HepG2 (cell line): ENCODE measurements around the gene LCE3C. TPM values are rescaled to one million over a fixed set of nuclear protein-coding genes. Genes with fewer than 3 reads are reported as not detected.

Experiments used
- ATAC-seq: fragments of 200-7000 bp; cut with Tn5 transposase; 3 replicates; pipeline ENCODE4 v1.9.1; 2020; ENCODE audit warnings: mild to moderate bottlenecking, moderate library complexity
- BruUV-seq: library from RNA; stranded (reverse); fragments of 400-500 nt; replicated peaks from 2 replicates; lab custom pipeline; 2021; lab: Mats Ljungman, UMichigan
- CTCF ChIA-PET: fragments of 300-600 bp; formaldehyde crosslinking; extraction: SDS; loops from one replicate; lab custom pipeline; 2021; ENCODE audit warnings: low total read pairs, inconsistent platforms, low intra/inter-chr PET ratio; lab: Yijun Ruan, JAX
- POLR2A ChIA-PET: fragments of 350-600 bp; sonication (Branson Sonifier 250); formaldehyde crosslinking; loops from one replicate; lab custom pipeline; 2020; ENCODE audit warnings: antibody characterized with exemption, inconsistent platforms; lab: Yijun Ruan, JAX
- DNase-seq: peaks from one replicate; pipeline ENCODE4 v3.0.0-alpha.2; 2015; ENCODE audit warnings: low spot score
- FAIRE-seq: peaks from 3 replicates; lab custom pipeline; 2011; peaks lifted over from hg19 to GRCh38; lab: Jason Lieb, UNC
- H2AFZ ChIP-seq: one replicate; pipeline ENCODE4 v1.6.1; 2011; ENCODE audit warnings: low read length, inconsistent platforms
- H3K27ac ChIP-seq: fragments of 300-600 bp; 3 replicates; pipeline ENCODE4 v1.8.0; 2011; ENCODE audit warnings: mixed run types, mild to moderate bottlenecking, mixed read lengths, low read length, inconsistent platforms; ENCODE audit not compliant: insufficient read depth; ENCODE audit errors: extremely low read length
- H3K27me3 ChIP-seq, 2 experiments: fragments of 200-600 bp in 1 of 2; 2 replicates in 1 of 2; 3 replicates in 1 of 2; pipeline versions ENCODE4 v1.6.0 to v1.8.0; 2011; ENCODE audit warnings: low read length in 2 of 2, mild to moderate bottlenecking in 2 of 2, moderate library complexity in 2 of 2, inconsistent platforms in 1 of 2; ENCODE audit not compliant: insufficient read depth in 2 of 2, control insufficient read depth in 1 of 2
- H3K36me3 ChIP-seq, 2 experiments: fragments of 200-600 bp in 1 of 2; replicated peaks in 1 of 2; 2 replicates in 1 of 2; 3 replicates in 1 of 2; pipeline versions ENCODE4 v1.5.1 to v1.8.0; 2011; ENCODE audit warnings: low read length in 2 of 2, inconsistent platforms in 1 of 2; ENCODE audit not compliant: insufficient read depth in 2 of 2, control insufficient read depth in 1 of 2
- H3K4me1 ChIP-seq: 2 replicates; pipeline ENCODE4 v1.5.1; 2012; ENCODE audit warnings: low read length, inconsistent platforms; ENCODE audit not compliant: insufficient read depth
- H3K4me2 ChIP-seq: 2 replicates; pipeline ENCODE4 v1.6.0; 2011; ENCODE audit warnings: low read depth, low read length, inconsistent platforms
- H3K4me3 ChIP-seq, 3 experiments: fragments of 200-600 bp in 1 of 3; sonication (generic), shearing (Covaris generic) in 1 of 3; replicated peaks in 1 of 3; 2 replicates each; pipeline ENCODE4 v1.5.1; 2011 to 2016; ENCODE audit warnings: low read length in 3 of 3, inconsistent platforms in 2 of 3, low read depth in 2 of 3, mild to moderate bottlenecking in 2 of 3, control low read depth in 1 of 3, mixed read lengths in 1 of 3; ENCODE audit not compliant: insufficient read depth in 1 of 3
- H3K79me2 ChIP-seq: one replicate; pipeline ENCODE4 v1.6.1; 2011; ENCODE audit warnings: low read length, inconsistent platforms; ENCODE audit not compliant: insufficient read depth
- H3K9ac ChIP-seq: 2 replicates; pipeline ENCODE4 v1.6.0; 2011; ENCODE audit warnings: mild to moderate bottlenecking, low read depth, low read length, inconsistent platforms; ENCODE audit not compliant: insufficient read depth
- H3K9me3 ChIP-seq: 2 replicates; pipeline ENCODE4 v1.5.1; 2012; ENCODE audit warnings: mild to moderate bottlenecking, low read length
- H4K20me1 ChIP-seq: 2 replicates; pipeline ENCODE4 v1.6.0; 2011; ENCODE audit warnings: inconsistent platforms, mild to moderate bottlenecking, low read length, moderate library complexity; ENCODE audit not compliant: insufficient read depth
- ELF4 ChIP-seq: sonication (generic); formaldehyde crosslinking; IDR thresholded peaks from 2 replicates; pipeline ENCODE4 v1.5.0; 2020; ENCODE audit warnings: missing genetic modification reagents, mild to moderate bottlenecking, moderate library complexity, borderline replicate concordance
- IKZF4 ChIP-seq: sonication (generic); formaldehyde crosslinking; IDR thresholded peaks from 2 replicates; pipeline ENCODE4 v1.5.1; 2020; ENCODE audit warnings: borderline replicate concordance, mild to moderate bottlenecking, low read depth, missing genetic modification reagents; ENCODE audit errors: not compliant biosample characterization
- NFIB ChIP-seq: sonication (generic); formaldehyde crosslinking; IDR thresholded peaks from 2 replicates; pipeline ENCODE4 v1.9.0; 2021; ENCODE audit warnings: missing genetic modification reagents, mild to moderate bottlenecking, borderline replicate concordance
- REPIN1 ChIP-seq: sonication (generic); formaldehyde crosslinking; IDR thresholded peaks from 2 replicates; pipeline ENCODE4 v1.8.0; 2022; ENCODE audit warnings: missing genetic modification reagents, low read depth, mild to moderate bottlenecking, borderline replicate concordance
- RFX1 ChIP-seq: fragments of 450-650 bp; IDR thresholded peaks from 2 replicates; pipeline ENCODE4 v1.6.1; 2017
- TEAD3 ChIP-seq: optimal IDR thresholded peaks from 2 replicates; pipeline ENCODE3; 2016; ENCODE audit warnings: borderline replicate concordance
- ZNF121 ChIP-seq: sonication (generic); formaldehyde crosslinking; IDR thresholded peaks from 2 replicates; pipeline ENCODE4 v1.5.0; 2020; ENCODE audit warnings: mild to moderate bottlenecking, missing genetic modification reagents
- ZNF276 ChIP-seq: sonication (generic); formaldehyde crosslinking; IDR thresholded peaks from 2 replicates; pipeline ENCODE4 v1.4.0; 2020; ENCODE audit warnings: mild to moderate bottlenecking, low read depth, missing genetic modification reagents
- ZNF3 ChIP-seq: IDR thresholded peaks from 2 replicates; pipeline ENCODE4 v1.7.0; 2017; ENCODE audit warnings: inconsistent platforms
- ZNF574 ChIP-seq: sonication (generic); formaldehyde crosslinking; IDR thresholded peaks from 2 replicates; pipeline ENCODE4 v1.4.0; 2020; ENCODE audit warnings: missing genetic modification reagents
- WGBS: methylation state at CpG from one replicate; pipeline ENCODE4 v1.1.6; 2017; ENCODE audit warnings: low lambda C conversion rate; 5-methylcytosine and 5-hydroxymethylcytosine counted together
- in situ Hi-C: cut with HindIII; loops from 2 replicates; pipeline ENCODE4 v1.10.0; 2017; ENCODE audit warnings: low pct_unique_long_range_greater_than_20kb; ENCODE audit not compliant: extremely low pct_ligation_motif_present
- intact Hi-C: fragments of 100-400 bp; cut with micrococcal nuclease; formaldehyde crosslinking; loops from one replicate; pipeline ENCODE4 v1.10.0; 2022; ENCODE audit not compliant: unreplicated experiment
- polyA plus RNA-seq, 8 experiments: library from polyadenylated mRNA; depleted of rRNA in 3 of 8; stranded (reverse) in 7 of 8; unstranded in 1 of 8; fragments of >200 nt; fragmentation: Illumina TruSeq in 4 of 8; extraction: Trizol in 4 of 8; gene quantifications; 2 replicates each; pipeline versions ENCODE4 v1.2.1 to v1.2.3, GENCODE V29; 2011 to 2016; ENCODE audit warnings: low read depth in 4 of 8, missing spikeins in 1 of 8, mixed read lengths in 1 of 8; ENCODE audit not compliant: insufficient read depth in 1 of 8
- total RNA-seq, 5 experiments: library from RNA; depleted of rRNA; stranded (reverse); fragments of >200 nt; fragmentation: Illumina TruSeq; extraction: Trizol; gene quantifications; 2 replicates each; pipeline ENCODE4 v1.2.3, GENCODE V29; 2016; ENCODE audit warnings: low read depth in 1 of 5
- TF ChIP-seq, protein P1 (sequence below): sonication (generic); formaldehyde crosslinking; IDR thresholded peaks from 2 replicates; pipeline ENCODE4 v1.5.1; 2020; ENCODE audit warnings: mild to moderate bottlenecking, missing genetic modification reagents
- TF ChIP-seq, protein P2 (sequence below): sonication (generic); formaldehyde crosslinking; IDR thresholded peaks from 2 replicates; pipeline ENCODE4 v1.4.0; 2020; ENCODE audit warnings: missing genetic modification reagents, mild to moderate bottlenecking, borderline replicate concordance

LCE3C gene
- total and polyA plus RNA-seq, 2 of the 13 experiments (the other 11 are each of a cell fraction or from before 2014, with no cell fraction given) = not detected

- TF ChIP-seq TEAD3 (CRISPR knock-in tag) (no peak), ZNF276 (CRISPR knock-in tag) (no peak)
- TF ChIP-seq, protein P1, sequence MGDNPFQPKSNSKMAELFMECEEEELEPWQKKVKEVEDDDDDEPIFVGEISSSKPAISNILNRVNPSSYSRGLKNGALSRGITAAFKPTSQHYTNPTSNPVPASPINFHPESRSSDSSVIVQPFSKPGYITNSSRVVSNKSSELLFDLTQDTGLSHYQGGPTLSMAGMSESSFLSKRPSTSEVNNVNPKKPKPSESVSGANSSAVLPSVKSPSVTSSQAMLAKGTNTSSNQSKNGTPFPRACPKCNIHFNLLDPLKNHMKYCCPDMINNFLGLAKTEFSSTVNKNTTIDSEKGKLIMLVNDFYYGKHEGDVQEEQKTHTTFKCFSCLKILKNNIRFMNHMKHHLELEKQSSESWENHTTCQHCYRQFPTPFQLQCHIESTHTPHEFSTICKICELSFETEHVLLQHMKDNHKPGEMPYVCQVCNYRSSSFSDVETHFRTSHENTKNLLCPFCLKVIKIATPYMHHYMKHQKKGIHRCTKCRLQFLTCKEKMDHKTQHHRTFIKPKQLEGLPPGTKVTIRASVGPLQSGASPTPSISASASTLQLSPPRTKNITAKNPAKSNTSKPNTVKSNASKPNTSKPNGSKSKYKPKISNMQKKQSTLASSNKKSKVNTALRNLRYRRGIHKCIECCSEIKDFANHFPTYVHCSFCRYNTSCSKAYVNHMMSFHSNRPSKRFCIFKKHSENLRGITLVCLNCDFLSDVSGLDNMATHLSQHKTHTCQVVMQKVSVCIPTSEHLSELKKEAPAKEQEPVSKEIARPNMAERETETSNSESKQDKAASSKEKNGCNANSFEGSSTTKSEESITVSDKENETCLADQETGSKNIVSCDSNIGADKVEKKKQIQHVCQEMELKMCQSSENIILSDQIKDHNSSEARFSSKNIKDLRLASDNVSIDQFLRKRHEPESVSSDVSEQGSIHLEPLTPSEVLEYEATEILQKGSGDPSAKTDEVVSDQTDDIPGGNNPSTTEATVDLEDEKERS = no peak
Observed at GRCh38 chr1:152566681-152567080, 33.4 kb upstream of the LCE3C start, which contains the start of gene LCE3E (continued).

DNA sequence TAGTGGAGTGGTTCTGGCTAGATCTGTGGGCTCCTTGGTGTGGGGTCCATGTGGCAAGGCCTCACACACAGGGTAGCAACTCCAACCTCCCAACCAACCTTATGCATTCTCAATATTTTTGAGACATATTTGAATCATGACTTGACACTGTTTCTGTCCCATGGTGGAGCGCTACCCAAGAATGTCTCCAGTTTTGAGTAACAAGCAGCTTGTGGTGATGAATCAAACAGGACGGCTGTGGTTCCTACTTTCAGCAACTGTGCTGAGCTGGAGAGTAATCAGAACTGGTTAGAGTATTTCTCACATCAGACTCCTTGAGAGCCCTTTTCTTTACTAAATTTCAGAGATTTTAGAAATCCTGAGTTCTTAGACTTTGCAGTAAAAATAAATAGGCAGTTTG is 22.9 kb upstream of the LCE3C start:
- no peaks in the 10 kb centered on the region for H3K4me1 ChIP-seq
- no peak for ATAC-seq
- no peak overlapping the region for H2AFZ ChIP-seq
- WGBS = 0% methylated on average over 2 of the region's 2 CpGs
- in situ Hi-C loops (no loop called here), intact Hi-C loops (no loop called here)
- no peaks in the 10 kb centered on the region for H3K27me3 ChIP-seq
- H3K4me3 ChIP-seq = no peak overlapping the region
- FAIRE-seq = no peak
- H3K4me2 ChIP-seq = no peak overlapping the region
- DNase-seq = no peak
- CTCF ChIA-PET = no interaction called here
- no peak overlapping the region for H3K9ac ChIP-seq
- no peaks in the 10 kb centered on the region for H4K20me1 ChIP-seq
- no peaks in the 10 kb centered on the region for H3K36me3 ChIP-seq
- no TSS peak for BruUV-seq
- H3K9me3 ChIP-seq = no peaks in the 10 kb centered on the region
- POLR2A ChIA-PET = no interaction called here
- no peak overlapping the region for H3K27ac ChIP-seq
- no peaks in the 10 kb centered on the region for H3K79me2 ChIP-seq
- no peak for TF ChIP-seq ELF4 (CRISPR knock-in tag)
- no peak for TF ChIP-seq RFX1
- TF ChIP-seq ZNF574 (CRISPR knock-in tag) = no peak
- TF ChIP-seq, protein P2, sequence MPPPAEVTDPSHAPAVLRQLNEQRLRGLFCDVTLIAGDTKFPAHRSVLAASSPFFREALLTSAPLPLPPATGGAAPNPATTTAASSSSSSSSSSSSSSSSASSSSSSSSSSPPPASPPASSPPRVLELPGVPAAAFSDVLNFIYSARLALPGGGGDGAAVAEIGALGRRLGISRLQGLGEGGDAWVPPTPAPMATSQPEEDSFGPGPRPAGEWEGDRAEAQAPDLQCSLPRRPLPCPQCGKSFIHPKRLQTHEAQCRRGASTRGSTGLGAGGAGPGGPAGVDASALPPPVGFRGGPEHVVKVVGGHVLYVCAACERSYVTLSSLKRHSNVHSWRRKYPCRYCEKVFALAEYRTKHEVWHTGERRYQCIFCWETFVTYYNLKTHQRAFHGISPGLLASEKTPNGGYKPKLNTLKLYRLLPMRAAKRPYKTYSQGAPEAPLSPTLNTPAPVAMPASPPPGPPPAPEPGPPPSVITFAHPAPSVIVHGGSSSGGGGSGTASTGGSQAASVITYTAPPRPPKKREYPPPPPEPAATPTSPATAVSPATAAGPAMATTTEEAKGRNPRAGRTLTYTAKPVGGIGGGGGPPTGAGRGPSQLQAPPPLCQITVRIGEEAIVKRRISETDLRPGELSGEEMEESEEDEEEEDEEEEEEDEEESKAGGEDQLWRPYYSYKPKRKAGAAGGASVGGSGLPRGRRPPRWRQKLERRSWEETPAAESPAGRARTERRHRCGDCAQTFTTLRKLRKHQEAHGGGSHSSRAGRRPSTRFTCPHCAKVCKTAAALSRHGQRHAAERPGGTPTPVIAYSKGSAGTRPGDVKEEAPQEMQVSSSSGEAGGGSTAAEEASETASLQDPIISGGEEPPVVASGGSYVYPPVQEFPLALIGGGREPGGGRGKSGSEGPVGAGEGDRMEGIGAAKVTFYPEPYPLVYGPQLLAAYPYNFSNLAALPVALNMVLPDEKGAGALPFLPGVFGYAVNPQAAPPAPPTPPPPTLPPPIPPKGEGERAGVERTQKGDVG (CRISPR knock-in tag) = no peak
- TF ChIP-seq IKZF4 = no peak
- no peak for TF ChIP-seq REPIN1 (CRISPR knock-in tag)
- no peak for TF ChIP-seq ZNF121
- no peak for TF ChIP-seq NFIB (CRISPR knock-in tag)
- TF ChIP-seq ZNF3 = no peak
